ENCODE results near the gene GPSM3.

- TF ChIP-seq, protein P1, sequence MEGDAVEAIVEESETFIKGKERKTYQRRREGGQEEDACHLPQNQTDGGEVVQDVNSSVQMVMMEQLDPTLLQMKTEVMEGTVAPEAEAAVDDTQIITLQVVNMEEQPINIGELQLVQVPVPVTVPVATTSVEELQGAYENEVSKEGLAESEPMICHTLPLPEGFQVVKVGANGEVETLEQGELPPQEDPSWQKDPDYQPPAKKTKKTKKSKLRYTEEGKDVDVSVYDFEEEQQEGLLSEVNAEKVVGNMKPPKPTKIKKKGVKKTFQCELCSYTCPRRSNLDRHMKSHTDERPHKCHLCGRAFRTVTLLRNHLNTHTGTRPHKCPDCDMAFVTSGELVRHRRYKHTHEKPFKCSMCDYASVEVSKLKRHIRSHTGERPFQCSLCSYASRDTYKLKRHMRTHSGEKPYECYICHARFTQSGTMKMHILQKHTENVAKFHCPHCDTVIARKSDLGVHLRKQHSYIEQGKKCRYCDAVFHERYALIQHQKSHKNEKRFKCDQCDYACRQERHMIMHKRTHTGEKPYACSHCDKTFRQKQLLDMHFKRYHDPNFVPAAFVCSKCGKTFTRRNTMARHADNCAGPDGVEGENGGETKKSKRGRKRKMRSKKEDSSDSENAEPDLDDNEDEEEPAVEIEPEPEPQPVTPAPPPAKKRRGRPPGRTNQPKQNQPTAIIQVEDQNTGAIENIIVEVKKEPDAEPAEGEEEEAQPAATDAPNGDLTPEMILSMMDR (optimal IDR thresholded peaks at IDR 0.05 in 1 of 3, IDR thresholded peaks at IDR 0.05 in 1 of 3, conservative IDR thresholded peaks at IDR 0.05 in 1 of 3; ENCODE audit: extremely low read depth in 1 of 3, insufficient read depth in 2 of 3, low read length in 3 of 3), result no peak
- no peak for TF ChIP-seq EZH2 (IDR thresholded peaks at IDR 0.05; ENCODE audit: low read length)
Measured at GRCh38 chr6:32178547-32179440, 13.6 kb downstream of the GPSM3 start.
